HL-60 (cell line): ENCODE results near the gene DUSP22.

Experiments used
- DNase-seq, 2 experiments: peaks; one replicate each; pipeline ENCODE4 v3.0.0-alpha.2; 2010 to 2020; ENCODE audit warnings: low read depth in 1 of 2, low spot score in 1 of 2
- H3K27ac ChIP-seq: fragments of 250-450 bp; sonication (Bioruptor Pico); replicated peaks from 2 replicates; pipeline ENCODE4 v1.5.1; 2020; ENCODE audit warnings: mild to moderate bottlenecking, moderate library complexity
- H3K27me3 ChIP-seq: fragments of 250-450 bp; sonication (Bioruptor Pico); 2 replicates; pipeline ENCODE4 v1.5.1; 2021; ENCODE audit warnings: mild to moderate bottlenecking, moderate library complexity; ENCODE audit not compliant: insufficient read depth, poor library complexity, severe bottlenecking
- H3K4me3 ChIP-seq: replicated peaks from 2 replicates; pipeline ENCODE4 v1.5.1; 2011; ENCODE audit warnings: mild to moderate bottlenecking, control low read depth, low read length; ENCODE audit not compliant: insufficient read depth
- GABPA ChIP-seq: IDR thresholded peaks from 2 replicates; pipeline ENCODE4 v1.6.1; 2012; ENCODE audit warnings: low read depth
- POLR2AphosphoS5 ChIP-seq: IDR thresholded peaks from 2 replicates; pipeline ENCODE4 v1.6.1; 2012; ENCODE audit warnings: low read depth
- REST ChIP-seq: IDR thresholded peaks from 2 replicates; pipeline ENCODE4 v1.6.1; 2012; ENCODE audit warnings: low read depth; ENCODE audit not compliant: insufficient replicate concordance
- SPI1 ChIP-seq: IDR thresholded peaks from 2 replicates; pipeline ENCODE4 v1.6.1; 2012; ENCODE audit warnings: low read depth, mild to moderate bottlenecking, borderline replicate concordance
- TF ChIP-seq, protein P1 (sequence below): IDR thresholded peaks from one replicate; pipeline ENCODE4 v1.5.1; 2011; ENCODE audit warnings: low read length, control low read depth, inconsistent platforms; ENCODE audit not compliant: insufficient read depth

The DUSP22 gene

GRCh38 chr6:396126-396520, 103.8 kb downstream of the DUSP22 start:
- TF ChIP-seq REST (no peak), GABPA (no peak)
- DNase-seq = no peak
- Histone ChIP-seq H3K27ac (no peak overlapping the region), H3K4me3 (no peak overlapping the region), H3K27me3 (peaks cover 42% of the 10 kb centered on the region)

GRCh38 chr6:397056-397455, 104.8 kb downstream of the DUSP22 start:
- H3K27me3 ChIP-seq = peaks cover 35% of the 10 kb centered on the region
- no peak overlapping the region for H3K4me3 ChIP-seq
- no peak for DNase-seq
- TF ChIP-seq POLR2AphosphoS5 = no peak
- no peak for TF ChIP-seq SPI1
- no peak for TF ChIP-seq REST
- TF ChIP-seq GABPA = no peak
- TF ChIP-seq, protein P1, sequence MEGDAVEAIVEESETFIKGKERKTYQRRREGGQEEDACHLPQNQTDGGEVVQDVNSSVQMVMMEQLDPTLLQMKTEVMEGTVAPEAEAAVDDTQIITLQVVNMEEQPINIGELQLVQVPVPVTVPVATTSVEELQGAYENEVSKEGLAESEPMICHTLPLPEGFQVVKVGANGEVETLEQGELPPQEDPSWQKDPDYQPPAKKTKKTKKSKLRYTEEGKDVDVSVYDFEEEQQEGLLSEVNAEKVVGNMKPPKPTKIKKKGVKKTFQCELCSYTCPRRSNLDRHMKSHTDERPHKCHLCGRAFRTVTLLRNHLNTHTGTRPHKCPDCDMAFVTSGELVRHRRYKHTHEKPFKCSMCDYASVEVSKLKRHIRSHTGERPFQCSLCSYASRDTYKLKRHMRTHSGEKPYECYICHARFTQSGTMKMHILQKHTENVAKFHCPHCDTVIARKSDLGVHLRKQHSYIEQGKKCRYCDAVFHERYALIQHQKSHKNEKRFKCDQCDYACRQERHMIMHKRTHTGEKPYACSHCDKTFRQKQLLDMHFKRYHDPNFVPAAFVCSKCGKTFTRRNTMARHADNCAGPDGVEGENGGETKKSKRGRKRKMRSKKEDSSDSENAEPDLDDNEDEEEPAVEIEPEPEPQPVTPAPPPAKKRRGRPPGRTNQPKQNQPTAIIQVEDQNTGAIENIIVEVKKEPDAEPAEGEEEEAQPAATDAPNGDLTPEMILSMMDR = no peak
- no peak overlapping the region for H3K27ac ChIP-seq

GRCh38 chr6:397604-398003, 105.3 kb downstream of the DUSP22 start:
- no peak overlapping the region for H3K27ac ChIP-seq
- DNase-seq = no peak
- H3K27me3 ChIP-seq = peaks cover 30% of the 10 kb centered on the region
- H3K4me3 ChIP-seq = no peak overlapping the region
- TF ChIP-seq REST (no peak), GABPA (no peak), POLR2AphosphoS5 (no peak), SPI1 (no peak)
- TF ChIP-seq, protein P1 = no peak

GRCh38 chr6:398065-398464, 105.8 kb downstream of the DUSP22 start:
- no peak for DNase-seq
- Histone ChIP-seq H3K4me3 (no peak overlapping the region), H3K27ac (no peak overlapping the region), H3K27me3 (peaks cover 25% of the 10 kb centered on the region)
- TF ChIP-seq REST = no peak
- TF ChIP-seq, protein P1 = no peak
- no peak for TF ChIP-seq POLR2AphosphoS5
- no peak for TF ChIP-seq GABPA
- no peak for TF ChIP-seq SPI1
